Prostate gland (tissue), 2 donors: ENCODE measurements around the gene OR10A5.

Experiments
- POLR2A ChIP-seq: fragments of 450-650 bp; IDR thresholded peaks from one replicate; pipeline ENCODE4 v1.6.1; 2016; ENCODE audit warnings: antibody characterized with exemption, mild to moderate bottlenecking
- POLR2AphosphoS5 ChIP-seq: sonication (generic); formaldehyde crosslinking; IDR thresholded peaks from one replicate; pipeline ENCODE4 v1.6.1; 2017; ENCODE audit warnings: antibody characterized with exemption
- TF ChIP-seq, protein P1 (sequence below), 4 experiments: fragments of 200-600 bp in 2 of 4; fragments of 450-650 bp in 2 of 4; sonication (generic) in 2 of 4; IDR thresholded peaks; 1 replicate in 3 of 4; 2 replicates in 1 of 4; pipeline ENCODE4 v1.5.1; 2016 to 2019; ENCODE audit warnings: antibody characterized with exemption in 4 of 4, mild to moderate bottlenecking in 2 of 4, moderate library complexity in 2 of 4

DNA sequence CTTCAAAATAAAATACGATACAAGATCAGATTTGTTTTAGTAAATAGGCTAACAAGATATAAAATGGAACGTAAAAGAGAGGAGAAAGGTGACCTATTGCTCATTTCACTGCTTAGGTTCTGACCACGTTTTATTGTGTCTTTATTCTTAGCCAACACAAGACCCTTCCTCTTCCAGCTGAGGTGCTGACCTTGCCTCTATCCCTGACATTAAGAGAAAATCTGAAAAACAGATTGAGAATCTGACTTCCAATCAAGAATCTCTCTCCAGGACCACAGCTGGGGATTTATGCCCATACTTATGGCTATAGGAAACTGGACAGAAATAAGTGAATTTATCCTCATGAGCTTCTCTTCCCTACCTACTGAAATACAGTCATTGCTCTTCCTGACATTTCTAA lies at the start of gene OR10A5:
- TF ChIP-seq, protein P1, sequence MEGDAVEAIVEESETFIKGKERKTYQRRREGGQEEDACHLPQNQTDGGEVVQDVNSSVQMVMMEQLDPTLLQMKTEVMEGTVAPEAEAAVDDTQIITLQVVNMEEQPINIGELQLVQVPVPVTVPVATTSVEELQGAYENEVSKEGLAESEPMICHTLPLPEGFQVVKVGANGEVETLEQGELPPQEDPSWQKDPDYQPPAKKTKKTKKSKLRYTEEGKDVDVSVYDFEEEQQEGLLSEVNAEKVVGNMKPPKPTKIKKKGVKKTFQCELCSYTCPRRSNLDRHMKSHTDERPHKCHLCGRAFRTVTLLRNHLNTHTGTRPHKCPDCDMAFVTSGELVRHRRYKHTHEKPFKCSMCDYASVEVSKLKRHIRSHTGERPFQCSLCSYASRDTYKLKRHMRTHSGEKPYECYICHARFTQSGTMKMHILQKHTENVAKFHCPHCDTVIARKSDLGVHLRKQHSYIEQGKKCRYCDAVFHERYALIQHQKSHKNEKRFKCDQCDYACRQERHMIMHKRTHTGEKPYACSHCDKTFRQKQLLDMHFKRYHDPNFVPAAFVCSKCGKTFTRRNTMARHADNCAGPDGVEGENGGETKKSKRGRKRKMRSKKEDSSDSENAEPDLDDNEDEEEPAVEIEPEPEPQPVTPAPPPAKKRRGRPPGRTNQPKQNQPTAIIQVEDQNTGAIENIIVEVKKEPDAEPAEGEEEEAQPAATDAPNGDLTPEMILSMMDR (IDR thresholded peaks at IDR 0.05) = no peak
- TF ChIP-seq POLR2A = no peak
- TF ChIP-seq POLR2AphosphoS5 = no peak
